ENCODE data around the gene ATMIN. TPM values are rescaled to one million over a fixed set of nuclear protein-coding genes. Genes with fewer than 3 reads are reported as not detected.

Gene ATMIN
- total and polyA plus RNA-seq, 2 donors (not counting 1 experiment from before 2014, with no cell fraction given) = 7.5 to 31.5 TPM

GRCh38 chr16:81040842-81041241, 5.2 kb downstream of the ATMIN start:
- Histone ChIP-seq H3K9me3 (ENCODE audit: control extremely low read depth in 1 of 3, control insufficient read depth in 2 of 3, insufficient read depth in 1 of 3, low read length in 2 of 3) (no peaks in the 10 kb centered on the region), H3K4me1 (ENCODE audit: control insufficient read depth in 2 of 2, insufficient read depth in 2 of 2, low read length in 2 of 2) (peaks cover 11 to 12% of the 10 kb centered on the region in 2 donors), H3K4me3 (ENCODE audit: control extremely low read depth in 1 of 5, extremely low read depth in 1 of 5, insufficient read depth in 1 of 5, low read depth in 2 of 5, low read length in 4 of 5) (no peak overlapping the region), H4K20me1 (ENCODE audit: control insufficient read depth, insufficient read depth, low read length, poor library complexity, severe bottlenecking) (peaks cover 18% of the 10 kb centered on the region), H3K36me3 (replicated peaks in 1 of 2; ENCODE audit: control extremely low read depth in 1 of 2, control insufficient read depth in 1 of 2, extremely low read depth in 1 of 2, insufficient read depth in 2 of 2, low read length in 1 of 2) (peaks cover 3 to 37% of the 10 kb centered on the region in 2 experiments), H3K27ac (ENCODE audit: low read length in 2 of 2) (no peak overlapping the region), H3K27me3 (replicated peaks in 1 of 4; ENCODE audit: control extremely low read depth in 1 of 4, control insufficient read depth in 3 of 4, insufficient read depth in 4 of 4, low read length in 3 of 4) (no peaks in the 10 kb centered on the region), H3K79me2 (ENCODE audit: control insufficient read depth, insufficient read depth, low read length) (peaks cover 37% of the 10 kb centered on the region), H3K9ac (ENCODE audit: low read length) (no peak overlapping the region), H2AFZ (ENCODE audit: insufficient read depth, low read depth, low read length, poor library complexity, severe bottlenecking) (no peak overlapping the region), H3K4me2 (replicated peaks; ENCODE audit: low read depth, low read length, poor library complexity, severe bottlenecking) (no peak overlapping the region)
- ATAC-seq (ENCODE audit: low read depth) (no peak), DNase-seq (no peak)
- Mint-ChIP-seq H3K4me1 (peaks cover 18% of the 10 kb centered on the region), H3K9me3 (ENCODE audit: insufficient read depth) (no peaks in the 10 kb centered on the region), H3K27me3 (no peaks in the 10 kb centered on the region), H3K4me3 (no peak overlapping the region), H3K27ac (no peak overlapping the region)
- ChIA-PET CTCF (no interaction called here), POLR2A (no interaction called here)
- no peak for TF ChIP-seq EZH2 (IDR thresholded peaks at IDR 0.05; ENCODE audit: borderline replicate concordance, insufficient read depth, low read depth, low read length, poor library complexity, severe bottlenecking)
- TF ChIP-seq CTCF (IDR thresholded peaks at IDR 0.05) = no peak
- WGBS (ENCODE audit: insufficient coverage) = 100% methylated on average over 3 of the region's 5 CpGs
- intact Hi-C loops (cut with micrococcal nuclease) = no loop called here

GRCh38 chr16:81041696-81042095, 6.1 kb downstream of the ATMIN start:
- H3K27ac Mint-ChIP-seq = no peak overlapping the region
- CTCF ChIA-PET = no interaction called here
- Histone ChIP-seq H3K27me3 (replicated peaks in 1 of 4; ENCODE audit: control extremely low read depth in 1 of 4, control insufficient read depth in 3 of 4, insufficient read depth in 4 of 4, low read length in 3 of 4) (no peaks in the 10 kb centered on the region), H3K4me2 (replicated peaks; ENCODE audit: low read depth, low read length, poor library complexity, severe bottlenecking) (no peak overlapping the region), H2AFZ (ENCODE audit: insufficient read depth, low read depth, low read length, poor library complexity, severe bottlenecking) (no peak overlapping the region), H4K20me1 (ENCODE audit: control insufficient read depth, insufficient read depth, low read length, poor library complexity, severe bottlenecking) (peaks cover 18% of the 10 kb centered on the region), H3K79me2 (ENCODE audit: control insufficient read depth, insufficient read depth, low read length) (peaks cover 33% of the 10 kb centered on the region), H3K27ac (ENCODE audit: low read length in 2 of 2) (no peak overlapping the region), H3K4me1 (ENCODE audit: control insufficient read depth in 2 of 2, insufficient read depth in 2 of 2, low read length in 2 of 2) (peaks cover 7 to 9% of the 10 kb centered on the region in 2 donors), H3K4me3 (ENCODE audit: control extremely low read depth in 1 of 5, extremely low read depth in 1 of 5, insufficient read depth in 1 of 5, low read depth in 2 of 5, low read length in 4 of 5) (no peak overlapping the region), H3K36me3 (replicated peaks in 1 of 2; ENCODE audit: control extremely low read depth in 1 of 2, control insufficient read depth in 1 of 2, extremely low read depth in 1 of 2, insufficient read depth in 2 of 2, low read length in 1 of 2) (peaks cover 3 to 38% of the 10 kb centered on the region in 2 experiments), H3K9me3 (ENCODE audit: control extremely low read depth in 1 of 3, control insufficient read depth in 2 of 3, insufficient read depth in 1 of 3, low read length in 2 of 3) (no peaks in the 10 kb centered on the region), H3K9ac (ENCODE audit: low read length) (no peak overlapping the region)
- H3K4me1 Mint-ChIP-seq = peaks cover 15% of the 10 kb centered on the region
- H3K9me3 Mint-ChIP-seq (ENCODE audit: insufficient read depth) = no peaks in the 10 kb centered on the region
- 98% methylated on average over 3 of the region's 4 CpGs for WGBS (ENCODE audit: insufficient coverage)
- TF ChIP-seq EZH2 (IDR thresholded peaks at IDR 0.05; ENCODE audit: borderline replicate concordance, insufficient read depth, low read depth, low read length, poor library complexity, severe bottlenecking) (no peak), CTCF (IDR thresholded peaks at IDR 0.05) (no peak)
- ATAC-seq (ENCODE audit: low read depth) = no peak
- intact Hi-C loops (cut with micrococcal nuclease) = no loop called here
- no peak for DNase-seq
- no peak overlapping the region for H3K4me3 Mint-ChIP-seq
- H3K27me3 Mint-ChIP-seq = no peaks in the 10 kb centered on the region
- POLR2A ChIA-PET = no interaction called here

Data from B cell (primary cell).